BLaER1 (cell line): ENCODE data around the gene CNPY2.

ENCODE experiments used
- H3K27ac ChIP-seq: shearing (Covaris generic); formaldehyde crosslinking; 2 replicates; pipeline ENCODE4 v1.8.1; 2022
- H3K27me3 ChIP-seq: shearing (Covaris generic); formaldehyde crosslinking; 2 replicates; pipeline ENCODE4 v1.8.1; 2022
- H3K36me3 ChIP-seq: shearing (Covaris generic); formaldehyde crosslinking; 2 replicates; pipeline ENCODE4 v1.8.1; 2022
- H3K4me1 ChIP-seq: shearing (Covaris generic); formaldehyde crosslinking; 2 replicates; pipeline ENCODE4 v1.8.1; 2022
- H3K4me2 ChIP-seq: shearing (Covaris generic); formaldehyde crosslinking; 2 replicates; pipeline ENCODE4 v1.8.1; 2022
- H3K4me3 ChIP-seq: shearing (Covaris generic); formaldehyde crosslinking; 2 replicates; pipeline ENCODE4 v1.8.1; 2022
- H3K9ac ChIP-seq: shearing (Covaris generic); formaldehyde crosslinking; 2 replicates; pipeline ENCODE4 v1.8.1; 2022
- H3K9me3 ChIP-seq: shearing (Covaris generic); formaldehyde crosslinking; 2 replicates; pipeline ENCODE4 v1.8.1; 2022
- H4K20me1 ChIP-seq: shearing (Covaris generic); formaldehyde crosslinking; 2 replicates; pipeline ENCODE4 v1.8.1; 2022
- Cebpa-rat ChIP-seq: shearing (Covaris generic); IDR thresholded peaks from 2 replicates; pipeline ENCODE4 v1.8.1; 2022

CNPY2 gene

GRCh38 chr12:56261503-56262232 is 54.1 kb downstream of the CNPY2 start:
- Histone ChIP-seq H3K27ac (no peak overlapping the region), H4K20me1 (peaks cover 11% of the 10 kb centered on the region), H3K36me3 (peaks cover 2% of the 10 kb centered on the region), H3K9ac (no peak overlapping the region), H3K27me3 (no peaks in the 10 kb centered on the region), H3K9me3 (no peaks in the 10 kb centered on the region), H3K4me3 (no peak overlapping the region), H3K4me1 (peaks cover 26% of the 10 kb centered on the region), H3K4me2 (no peak overlapping the region)
- no peak for TF ChIP-seq Cebpa-rat

GRCh38 chr12:56260921-56261320 is 54.9 kb downstream of the CNPY2 start:
- no peaks in the 10 kb centered on the region for H3K9me3 ChIP-seq
- no peak overlapping the region for H3K4me2 ChIP-seq
- peaks cover 18% of the 10 kb centered on the region for H4K20me1 ChIP-seq
- no peak overlapping the region for H3K4me3 ChIP-seq
- TF ChIP-seq Cebpa-rat, result no peak
- H3K27ac ChIP-seq, result no peak overlapping the region
- no peaks in the 10 kb centered on the region for H3K27me3 ChIP-seq
- peaks cover 26% of the 10 kb centered on the region for H3K4me1 ChIP-seq
- no peak overlapping the region for H3K9ac ChIP-seq
- H3K36me3 ChIP-seq, result peaks cover 9% of the 10 kb centered on the region

GRCh38 chr12:56260380-56260779 is 55.4 kb downstream of the CNPY2 start:
- no peaks in the 10 kb centered on the region for H3K9me3 ChIP-seq
- H3K27ac ChIP-seq, result no peak overlapping the region
- H4K20me1 ChIP-seq, result peaks cover 23% of the 10 kb centered on the region
- no peak overlapping the region for H3K4me2 ChIP-seq
- no peak overlapping the region for H3K9ac ChIP-seq
- H3K4me1 ChIP-seq, result peaks cover 22% of the 10 kb centered on the region
- no peak for TF ChIP-seq Cebpa-rat
- no peak overlapping the region for H3K4me3 ChIP-seq
- no peaks in the 10 kb centered on the region for H3K27me3 ChIP-seq
- peaks cover 15% of the 10 kb centered on the region for H3K36me3 ChIP-seq
